RWPE2 (cell line): Measurements from ENCODE around the gene SBNO2.
A peak's percentile ranks its signal among the peaks of the same experiment; 100 is the strongest.

Source experiments
- ATAC-seq: fragments of 200-7000 bp; cut with Tn5 transposase; 3 replicates; pipeline ENCODE4 v1.9.1; 2021; ENCODE audit warnings: low read depth
- DNase-seq: peaks from one replicate; pipeline ENCODE4 v3.0.0-alpha.2; 2020; ENCODE audit warnings: low spot score
- H3K27ac ChIP-seq: fragments of 450-650 bp; 2 replicates; pipeline ENCODE4 v1.5.1; 2017; ENCODE audit warnings: mild to moderate bottlenecking; ENCODE audit not compliant: poor library complexity, severe bottlenecking
- H3K27me3 ChIP-seq: fragments of 250-450 bp; sonication (Bioruptor Pico); 2 replicates; pipeline ENCODE4 v1.5.1; 2021; ENCODE audit warnings: mild to moderate bottlenecking, moderate library complexity; ENCODE audit not compliant: insufficient read depth, poor library complexity, severe bottlenecking
- H3K36me3 ChIP-seq: fragments of 250-450 bp; sonication (Bioruptor Pico); 2 replicates; pipeline ENCODE4 v1.5.1; 2020; ENCODE audit warnings: low read depth, mild to moderate bottlenecking, moderate library complexity
- H3K4me1 ChIP-seq: fragments of 250-450 bp; sonication (Bioruptor Pico); 2 replicates; pipeline ENCODE4 v1.5.1; 2021; ENCODE audit warnings: mild to moderate bottlenecking, moderate library complexity; ENCODE audit not compliant: insufficient read depth, poor library complexity, severe bottlenecking
- H3K4me3 ChIP-seq: fragments of 250-450 bp; sonication (Bioruptor Pico); 2 replicates; pipeline ENCODE4 v1.5.1; 2021; ENCODE audit warnings: mild to moderate bottlenecking, moderate library complexity; ENCODE audit not compliant: severe bottlenecking
- H3K9me3 ChIP-seq: fragments of 250-450 bp; sonication (Bioruptor Pico); 2 replicates; pipeline ENCODE4 v1.5.1; 2021; ENCODE audit warnings: mild to moderate bottlenecking, moderate library complexity; ENCODE audit not compliant: severe bottlenecking
- TF ChIP-seq, protein P1 (sequence below): fragments of 450-650 bp; IDR thresholded peaks from one replicate; pipeline ENCODE4 v1.5.1; 2017; ENCODE audit warnings: mild to moderate bottlenecking, moderate library complexity; ENCODE audit not compliant: poor library complexity, severe bottlenecking

The SBNO2 gene

DNA sequence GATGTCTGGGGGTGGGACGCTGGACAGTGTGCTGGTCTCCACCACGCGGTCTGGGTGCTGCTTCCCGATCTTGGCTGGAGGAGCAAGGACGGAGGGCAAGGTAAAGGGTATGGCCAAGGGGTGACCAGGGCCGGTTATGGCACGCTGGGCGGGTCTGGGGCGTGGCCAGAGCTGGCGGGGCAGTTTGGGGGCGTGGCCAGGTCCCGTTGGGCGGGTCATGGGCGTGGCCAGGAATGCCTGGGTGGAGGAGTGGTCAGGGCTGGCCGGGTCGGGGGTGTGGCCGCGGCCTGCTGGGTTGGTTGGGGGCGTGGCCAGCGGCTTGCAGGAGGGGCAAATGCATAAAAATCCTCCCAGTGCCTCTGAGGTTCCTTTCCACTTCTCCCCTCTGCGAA is 51.1 kb downstream of the SBNO2 start:
- Histone ChIP-seq H3K36me3 (peaks cover 93% of the 10 kb centered on the region), H3K9me3 (no peaks in the 10 kb centered on the region), H3K27me3 (no peaks in the 10 kb centered on the region), H3K27ac (no peak overlapping the region), H3K4me3 (no peak overlapping the region), H3K4me1 (no peaks in the 10 kb centered on the region)
- DNase-seq (no peak), ATAC-seq (peak; percentile 66)
- TF ChIP-seq, protein P1, sequence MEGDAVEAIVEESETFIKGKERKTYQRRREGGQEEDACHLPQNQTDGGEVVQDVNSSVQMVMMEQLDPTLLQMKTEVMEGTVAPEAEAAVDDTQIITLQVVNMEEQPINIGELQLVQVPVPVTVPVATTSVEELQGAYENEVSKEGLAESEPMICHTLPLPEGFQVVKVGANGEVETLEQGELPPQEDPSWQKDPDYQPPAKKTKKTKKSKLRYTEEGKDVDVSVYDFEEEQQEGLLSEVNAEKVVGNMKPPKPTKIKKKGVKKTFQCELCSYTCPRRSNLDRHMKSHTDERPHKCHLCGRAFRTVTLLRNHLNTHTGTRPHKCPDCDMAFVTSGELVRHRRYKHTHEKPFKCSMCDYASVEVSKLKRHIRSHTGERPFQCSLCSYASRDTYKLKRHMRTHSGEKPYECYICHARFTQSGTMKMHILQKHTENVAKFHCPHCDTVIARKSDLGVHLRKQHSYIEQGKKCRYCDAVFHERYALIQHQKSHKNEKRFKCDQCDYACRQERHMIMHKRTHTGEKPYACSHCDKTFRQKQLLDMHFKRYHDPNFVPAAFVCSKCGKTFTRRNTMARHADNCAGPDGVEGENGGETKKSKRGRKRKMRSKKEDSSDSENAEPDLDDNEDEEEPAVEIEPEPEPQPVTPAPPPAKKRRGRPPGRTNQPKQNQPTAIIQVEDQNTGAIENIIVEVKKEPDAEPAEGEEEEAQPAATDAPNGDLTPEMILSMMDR: no peak

- no peaks in the 10 kb centered on the region for H3K9me3 ChIP-seq
- H3K4me3 ChIP-seq: no peak overlapping the region
- H3K27me3 ChIP-seq: no peaks in the 10 kb centered on the region
- no peak for ATAC-seq
- DNase-seq: peak; percentile 37
- no peaks in the 10 kb centered on the region for H3K4me1 ChIP-seq
- peaks cover 93% of the 10 kb centered on the region for H3K36me3 ChIP-seq
- no peak overlapping the region for H3K27ac ChIP-seq
- TF ChIP-seq, protein P1: no peak
Observed at GRCh38 chr19:1122021-1122971, 51.8 kb downstream of the SBNO2 start.

- no peaks in the 10 kb centered on the region for H3K9me3 ChIP-seq
- no peaks in the 10 kb centered on the region for H3K27me3 ChIP-seq
- no peaks in the 10 kb centered on the region for H3K4me1 ChIP-seq
- H3K27ac ChIP-seq: no peak overlapping the region
- no peak overlapping the region for H3K4me3 ChIP-seq
- TF ChIP-seq, protein P1: no peak
- DNase-seq (no peak), ATAC-seq (no peak)
- H3K36me3 ChIP-seq: peaks cover 93% of the 10 kb centered on the region
Observed at GRCh38 chr19:1121395-1121794, 52.7 kb downstream of the SBNO2 start.

GRCh38 chr19:1119475-1120217 is 54.4 kb downstream of the SBNO2 start:
- DNase-seq (peak; percentile 63), ATAC-seq (no peak)
- H3K4me3 ChIP-seq: no peak overlapping the region
- no peaks in the 10 kb centered on the region for H3K27me3 ChIP-seq
- TF ChIP-seq, protein P1: no peak
- H3K27ac ChIP-seq: no peak overlapping the region
- no peaks in the 10 kb centered on the region for H3K4me1 ChIP-seq
- H3K9me3 ChIP-seq: no peaks in the 10 kb centered on the region
- H3K36me3 ChIP-seq: peaks cover 91% of the 10 kb centered on the region

- no peaks in the 10 kb centered on the region for H3K27me3 ChIP-seq
- peaks cover 91% of the 10 kb centered on the region for H3K36me3 ChIP-seq
- no peaks in the 10 kb centered on the region for H3K4me1 ChIP-seq
- H3K27ac ChIP-seq: no peak overlapping the region
- no peaks in the 10 kb centered on the region for H3K9me3 ChIP-seq
- H3K4me3 ChIP-seq: no peak overlapping the region
- TF ChIP-seq, protein P1: no peak
- ATAC-seq: no peak
- peak; percentile 60 for DNase-seq
Observed at GRCh38 chr19:1118999-1119398, 55.1 kb downstream of the SBNO2 start.
